A549 (cell line): ENCODE results near the gene EPC2.

Source experiments
- CHD2 ChIP-seq: fragments of 150-350 bp; IDR thresholded peaks from 2 replicates; pipeline ENCODE4 v1.6.1; 2014; ENCODE audit warnings: low read length; ENCODE audit not compliant: partially characterized antibody
- HDAC2 ChIP-seq: fragments of 200-600 bp; sonication (generic); IDR thresholded peaks from 2 replicates; pipeline ENCODE4 v1.6.1; 2016
- KDM5A ChIP-seq: fragments of 200-600 bp; sonication (generic); IDR thresholded peaks from 2 replicates; pipeline ENCODE4 v1.6.1; 2016; ENCODE audit warnings: antibody characterized with exemption, mild to moderate bottlenecking
- MYC ChIP-seq: IDR thresholded peaks from 2 replicates; pipeline ENCODE4 v1.6.1; 2012; ENCODE audit warnings: mild to moderate bottlenecking, inconsistent platforms, low read length, improper control_type of control experiment, borderline replicate concordance
- POLR2A ChIP-seq: IDR thresholded peaks from 2 replicates; pipeline ENCODE4 v1.6.1; 2012; ENCODE audit warnings: mild to moderate bottlenecking, low read length
- RCOR1 ChIP-seq: fragments of 150-350 bp; IDR thresholded peaks from 2 replicates; pipeline ENCODE4 v1.6.1; 2014; ENCODE audit warnings: antibody characterized with exemption, low read length, low read depth
- RFX5 ChIP-seq: fragments of 450-650 bp; IDR thresholded peaks from 2 replicates; pipeline ENCODE4 v1.7.1; 2014; ENCODE audit warnings: antibody characterized with exemption, mild to moderate bottlenecking, moderate library complexity
- USF2 ChIP-seq: fragments of 450-650 bp; IDR thresholded peaks from 2 replicates; pipeline ENCODE4 v1.6.1; 2014; ENCODE audit warnings: antibody characterized with exemption
- TF ChIP-seq, protein P1 (sequence below): fragments of >200 bp; sonication (Bioruptor Twin); formaldehyde crosslinking; IDR thresholded peaks from 3 replicates; pipeline ENCODE4 v1.5.1; 2016

DNA sequence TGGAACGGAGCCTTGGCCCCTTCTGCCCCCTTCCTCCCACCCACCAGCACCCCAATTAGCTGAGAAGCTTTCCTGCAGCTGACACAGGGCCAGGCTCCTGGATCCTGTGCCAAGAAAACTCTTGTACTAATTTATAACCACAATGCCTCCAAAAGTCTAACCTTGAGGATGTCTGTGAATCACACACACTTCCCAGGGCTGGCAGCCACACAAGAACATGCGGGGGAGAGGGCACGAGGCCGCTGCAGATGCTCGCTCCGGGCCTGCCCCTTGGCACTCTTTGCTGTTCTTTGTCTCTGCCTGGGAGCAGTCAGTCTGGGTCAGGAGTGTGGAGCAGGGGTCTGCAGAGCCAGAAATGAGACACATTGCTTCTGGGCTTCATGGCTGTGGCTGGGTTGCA lies 167.8 kb downstream of the EPC2 start:
- TF ChIP-seq HDAC2 (no peak), MYC (no peak), RFX5 (no peak), KDM5A (no peak), RCOR1 (no peak), USF2 (no peak), CHD2 (no peak), POLR2A (no peak)
- TF ChIP-seq, protein P1, sequence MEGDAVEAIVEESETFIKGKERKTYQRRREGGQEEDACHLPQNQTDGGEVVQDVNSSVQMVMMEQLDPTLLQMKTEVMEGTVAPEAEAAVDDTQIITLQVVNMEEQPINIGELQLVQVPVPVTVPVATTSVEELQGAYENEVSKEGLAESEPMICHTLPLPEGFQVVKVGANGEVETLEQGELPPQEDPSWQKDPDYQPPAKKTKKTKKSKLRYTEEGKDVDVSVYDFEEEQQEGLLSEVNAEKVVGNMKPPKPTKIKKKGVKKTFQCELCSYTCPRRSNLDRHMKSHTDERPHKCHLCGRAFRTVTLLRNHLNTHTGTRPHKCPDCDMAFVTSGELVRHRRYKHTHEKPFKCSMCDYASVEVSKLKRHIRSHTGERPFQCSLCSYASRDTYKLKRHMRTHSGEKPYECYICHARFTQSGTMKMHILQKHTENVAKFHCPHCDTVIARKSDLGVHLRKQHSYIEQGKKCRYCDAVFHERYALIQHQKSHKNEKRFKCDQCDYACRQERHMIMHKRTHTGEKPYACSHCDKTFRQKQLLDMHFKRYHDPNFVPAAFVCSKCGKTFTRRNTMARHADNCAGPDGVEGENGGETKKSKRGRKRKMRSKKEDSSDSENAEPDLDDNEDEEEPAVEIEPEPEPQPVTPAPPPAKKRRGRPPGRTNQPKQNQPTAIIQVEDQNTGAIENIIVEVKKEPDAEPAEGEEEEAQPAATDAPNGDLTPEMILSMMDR, result no peak
